Stimulated activated naive CD4-positive, alpha-beta T cell treated with Interleukin-2 at 50 U/mL for 16 hours (primary cell): ENCODE results near the gene PNCK.

ENCODE experiments used
- DNase-seq: peaks from one replicate; lab custom pipeline; 2025; lab: John Stamatoyannopoulos, UW

PNCK gene

DNA sequence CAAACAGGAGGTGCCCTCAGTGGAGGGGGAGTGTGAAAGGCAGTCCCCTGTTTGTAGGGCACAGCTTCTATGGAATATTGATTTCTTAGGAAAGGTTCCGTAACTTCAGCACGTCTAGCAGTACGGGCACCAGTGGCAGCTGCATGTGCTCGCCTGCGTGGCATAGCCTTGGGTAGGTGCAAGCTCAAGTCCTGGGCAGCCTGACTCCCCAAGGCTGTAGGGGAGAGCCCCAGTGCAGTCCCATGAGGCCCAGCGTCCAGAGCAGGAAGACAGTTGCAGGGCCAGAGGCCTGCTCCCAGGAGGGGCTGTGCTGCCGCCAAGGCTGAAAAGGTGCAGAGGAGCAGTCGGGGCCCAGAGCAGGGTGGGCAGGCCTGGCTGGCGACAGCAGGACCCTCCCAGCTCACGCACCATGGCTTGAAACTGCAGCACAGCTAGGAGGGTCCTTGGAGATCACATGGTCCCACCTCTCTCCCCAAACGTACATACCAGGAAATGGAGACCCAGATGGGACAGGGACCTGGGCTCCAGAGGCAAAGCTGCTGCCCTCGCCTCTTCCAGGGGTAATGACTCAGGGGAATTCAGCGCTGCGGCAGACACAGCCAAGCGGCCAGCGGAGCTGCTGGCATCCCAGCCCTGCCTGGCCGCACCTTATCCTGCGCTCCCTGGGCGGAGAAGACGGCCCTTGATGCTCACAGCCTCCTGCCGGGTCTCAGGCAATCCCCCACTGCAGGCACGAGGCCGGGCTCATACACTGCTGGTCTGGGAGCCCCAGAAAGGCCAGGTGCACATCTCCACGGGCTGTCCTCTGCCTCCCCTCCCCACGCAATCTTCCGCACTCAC, 32.7 kb downstream of the PNCK start:
- DNase-seq: no peak

DNA sequence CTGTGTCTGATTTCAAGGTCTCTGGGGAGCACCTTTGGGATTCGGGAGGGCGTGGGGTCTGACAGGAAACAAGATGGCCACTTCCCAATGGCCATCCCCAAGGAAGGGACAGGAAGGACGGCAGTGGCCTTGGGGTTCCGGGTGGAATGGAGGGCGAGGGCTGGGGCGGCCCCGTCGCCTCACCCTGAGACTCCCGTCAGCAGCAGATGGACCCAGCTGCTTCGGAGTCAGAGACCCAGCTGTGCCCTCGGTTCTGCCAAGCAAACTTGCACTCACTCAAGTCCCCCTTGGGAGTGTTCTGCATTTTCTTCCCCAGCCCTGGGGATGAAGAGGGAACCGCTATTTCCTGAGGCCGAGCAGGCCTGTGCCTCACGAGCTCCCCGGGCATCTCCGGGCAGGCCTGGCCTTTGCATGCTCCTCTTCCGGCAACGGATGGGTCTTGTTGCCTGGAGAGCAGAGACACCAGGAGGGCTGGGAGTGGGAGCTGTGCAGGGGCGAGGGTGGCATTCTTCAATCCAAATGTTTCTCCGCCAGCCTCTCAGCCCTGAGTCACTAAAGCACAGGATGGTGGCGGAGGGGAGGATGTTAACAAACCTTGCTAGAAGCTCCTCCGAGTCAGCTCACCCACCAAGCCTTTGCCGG, 33.4 kb downstream of the PNCK start:
- DNase-seq: no peak

DNA sequence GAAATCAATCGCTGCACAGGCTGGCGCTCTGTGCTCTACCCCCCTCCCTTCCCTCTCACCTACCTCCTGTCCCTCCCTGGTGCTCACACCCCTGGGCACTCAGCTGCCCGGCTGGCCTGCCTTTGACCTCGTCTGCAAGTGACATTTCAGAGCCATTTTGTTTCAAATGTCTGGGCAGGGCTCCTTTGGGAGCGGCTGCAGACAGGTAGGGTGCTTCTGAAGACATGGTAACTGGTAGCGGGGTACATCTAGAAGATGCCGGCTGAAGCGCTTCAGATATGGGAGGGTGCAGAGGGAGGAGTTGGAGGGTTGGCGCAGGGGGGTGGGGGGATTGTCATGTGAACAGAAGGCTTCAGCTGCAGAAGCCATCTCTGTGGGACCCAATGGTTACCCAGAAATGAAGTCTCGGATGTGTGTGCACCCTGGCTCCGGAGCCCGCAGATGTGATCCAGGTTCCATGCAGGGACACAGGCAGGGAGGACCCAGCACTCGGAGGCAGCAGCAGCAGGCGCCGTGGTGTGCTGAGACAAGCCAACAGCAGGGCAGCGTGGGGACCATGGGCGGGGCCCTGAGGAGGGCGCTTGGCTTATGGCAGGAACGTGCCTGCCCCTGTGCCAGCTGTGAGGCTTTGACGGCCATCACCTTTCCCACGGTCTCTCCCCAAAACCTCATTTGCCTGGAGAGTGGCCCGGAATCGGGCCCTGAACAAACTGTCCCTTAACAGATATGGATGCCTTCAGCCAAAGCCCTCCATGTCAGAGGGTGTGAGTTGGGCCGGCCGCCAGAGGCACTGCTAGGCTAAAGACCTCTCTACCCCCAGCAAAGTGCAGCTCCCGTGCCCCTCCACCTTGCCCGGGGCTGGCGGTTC, 34.2 kb downstream of the PNCK start:
- no peak for DNase-seq

DNA sequence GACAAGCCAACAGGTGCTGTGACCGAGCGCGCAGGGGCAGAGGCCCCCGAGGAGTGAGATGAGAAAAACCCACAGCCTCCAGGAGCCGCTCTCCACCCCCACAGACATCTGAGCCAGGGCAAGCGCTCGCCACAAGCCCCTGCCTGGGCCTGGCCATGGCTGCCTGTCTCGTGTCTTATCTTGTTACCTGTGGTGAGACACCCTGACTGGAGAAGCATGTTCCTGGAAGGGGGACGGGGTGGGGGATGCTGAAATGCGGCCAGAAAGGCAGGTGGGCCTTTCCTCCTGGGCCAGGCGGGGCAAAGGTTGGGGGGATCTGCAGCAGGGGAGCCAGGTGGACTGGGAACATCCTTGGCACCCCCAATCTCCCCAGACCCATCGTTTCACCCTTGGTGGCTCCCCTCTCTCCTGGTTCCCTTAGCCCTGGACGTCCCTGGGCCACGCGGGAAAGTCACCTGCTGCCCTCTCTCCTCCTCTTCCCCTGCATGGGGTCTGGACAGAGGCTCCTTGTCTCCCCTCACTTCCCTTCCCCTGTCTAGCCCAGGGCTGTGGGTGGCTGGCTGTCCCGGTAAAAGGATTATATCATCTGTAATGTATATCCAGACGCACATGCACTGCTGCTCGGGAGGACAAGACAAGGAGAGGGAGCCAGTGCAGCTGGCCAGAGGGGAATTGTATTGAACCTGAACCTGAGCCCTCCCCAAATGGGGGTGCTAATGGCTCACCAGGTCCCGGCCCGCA, 35.0 kb downstream of the PNCK start:
- DNase-seq: no peak

DNA sequence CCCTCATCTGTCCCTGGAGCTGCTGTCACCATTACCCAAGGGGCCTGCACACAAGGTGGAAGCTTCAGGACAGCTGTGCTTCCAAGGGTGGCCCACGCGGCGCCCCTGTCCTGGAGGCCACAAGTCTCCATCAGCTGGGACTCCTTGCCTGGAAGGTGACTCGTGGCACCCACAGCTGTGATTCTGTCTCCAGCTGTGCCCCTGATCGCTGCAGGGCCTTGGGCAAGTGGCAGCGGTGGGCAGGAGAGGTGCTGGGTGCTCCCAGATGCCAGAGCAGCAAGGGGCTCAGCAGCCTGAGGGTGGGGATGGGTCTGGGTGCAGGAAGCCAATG, 35.6 kb downstream of the PNCK start:
- no peak for DNase-seq

DNA sequence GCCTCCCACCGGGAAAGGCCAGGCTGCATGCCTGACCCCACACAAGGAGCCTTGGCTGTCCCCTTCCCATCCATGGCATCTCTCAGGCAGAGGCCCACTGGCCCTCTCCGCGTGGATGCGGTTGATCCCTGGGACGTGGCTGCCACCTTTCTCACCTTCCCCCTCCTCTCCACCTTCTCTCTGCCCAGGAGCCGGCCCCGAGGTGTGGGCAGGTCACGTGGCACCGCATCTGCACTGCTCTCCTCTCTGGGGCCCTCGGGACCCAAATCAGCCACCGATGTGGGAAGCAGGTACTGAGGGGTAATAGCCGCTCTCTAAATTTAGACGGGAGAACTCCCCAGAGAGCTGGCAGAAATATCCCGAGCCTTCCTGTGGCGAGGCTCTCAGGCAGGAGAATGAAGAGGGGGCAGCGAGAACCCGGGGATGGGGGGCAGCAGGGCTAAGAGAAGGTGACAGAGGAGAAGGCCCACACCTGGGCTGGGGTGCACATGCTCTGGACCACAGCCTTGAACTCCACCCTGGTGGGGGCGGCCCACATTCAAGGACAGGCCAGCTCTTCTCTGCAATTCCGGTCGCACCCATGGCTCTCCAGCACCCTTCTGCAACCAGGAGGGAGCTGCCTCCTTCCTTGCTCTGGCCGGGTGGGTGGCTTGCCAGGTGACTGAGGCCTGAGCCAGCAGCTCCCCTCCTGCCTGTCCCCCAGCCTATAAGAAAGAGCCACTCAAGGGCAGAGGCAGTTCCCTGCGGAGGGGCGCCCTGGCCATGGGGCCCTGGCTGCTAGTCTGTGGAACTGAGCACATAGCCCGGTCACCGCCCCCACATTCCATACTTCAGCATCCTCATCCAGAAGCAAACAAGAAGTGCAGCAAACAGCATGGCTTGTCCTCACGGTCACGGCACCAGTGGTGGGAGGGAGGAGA, 36.2 kb downstream of the PNCK start:
- no peak for DNase-seq

DNA sequence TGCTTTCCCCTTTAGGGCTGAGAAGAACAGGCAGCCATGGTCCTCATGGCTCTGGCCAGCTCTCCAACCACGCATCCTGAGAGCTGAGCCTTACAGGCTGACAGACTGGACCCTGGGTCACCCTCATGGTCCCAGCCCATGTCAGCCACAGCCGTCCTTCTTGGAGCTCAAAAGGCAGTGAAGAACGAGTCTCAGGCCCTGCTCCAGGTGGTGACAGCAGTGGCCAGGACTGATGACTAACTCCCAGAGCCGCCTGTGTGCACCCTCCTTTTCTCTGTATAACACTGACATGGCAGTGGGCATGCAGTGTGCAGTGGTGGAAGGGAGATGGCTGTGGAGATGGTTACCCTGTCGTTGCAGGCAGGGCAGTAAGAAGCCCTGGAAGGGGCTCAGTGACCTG, 36.9 kb downstream of the PNCK start:
- DNase-seq: no peak

DNA sequence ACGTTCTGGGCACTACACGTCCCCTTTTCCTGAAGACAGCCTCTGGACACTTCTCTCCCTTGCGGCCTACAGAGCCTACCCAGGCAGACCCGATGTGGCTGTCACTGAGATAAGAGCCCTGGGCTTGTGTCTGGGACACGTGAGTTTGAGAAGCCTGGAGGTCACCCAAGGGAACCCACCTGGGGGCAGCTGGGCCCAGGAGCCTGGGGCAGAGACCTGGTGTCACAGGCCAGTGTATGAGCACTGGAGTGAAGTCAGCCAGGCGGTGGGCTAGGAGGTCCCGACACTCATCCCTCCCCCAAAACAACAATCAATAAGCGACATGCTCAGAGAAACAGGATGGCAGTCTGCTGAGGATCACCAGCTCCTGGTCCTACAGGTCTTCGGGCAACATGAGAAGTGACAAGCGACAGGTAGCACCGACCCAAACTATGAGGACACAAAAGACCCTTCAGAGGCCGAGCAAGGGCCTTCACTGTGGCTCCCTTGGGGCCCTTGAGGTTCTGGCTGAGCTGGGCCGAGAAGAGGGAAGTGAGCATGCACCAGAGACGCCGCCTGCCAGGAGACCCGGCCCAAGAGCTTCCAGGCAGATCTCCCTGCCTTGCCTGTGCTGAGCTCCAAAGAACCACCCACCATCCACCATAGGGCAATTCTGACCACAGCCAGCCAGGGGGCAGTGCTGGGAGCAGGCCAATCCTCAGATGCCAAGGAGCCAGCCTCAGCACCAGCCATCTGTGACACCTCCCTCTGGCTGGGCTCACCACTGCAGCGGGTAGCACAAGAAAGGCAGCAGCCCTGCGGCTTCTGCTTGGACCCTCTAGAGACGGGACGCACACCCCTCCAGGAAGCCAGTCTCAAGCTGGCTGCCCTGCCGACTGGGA, 37.6 kb downstream of the PNCK start:
- DNase-seq: peak; percentile 16

DNA sequence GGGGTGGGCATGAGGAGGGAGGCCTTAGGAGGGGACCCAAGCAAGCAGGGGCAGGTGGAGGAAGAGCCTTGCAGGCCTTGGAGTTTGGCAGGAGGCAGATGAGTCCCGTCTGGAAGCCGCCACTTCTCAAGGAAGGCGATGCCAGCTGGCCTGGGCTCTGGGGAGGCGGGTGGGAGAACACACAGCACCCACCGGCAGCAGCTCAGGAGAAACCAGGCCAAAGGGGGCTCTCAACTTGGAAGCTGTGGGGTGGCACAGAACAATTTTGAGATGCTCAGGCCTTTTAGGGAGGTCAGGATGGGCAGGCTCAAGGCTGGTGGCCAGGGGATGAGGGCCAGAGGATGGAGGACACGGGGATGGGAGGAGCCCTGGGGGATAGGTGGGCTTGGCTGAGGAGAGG, 38.2 kb downstream of the PNCK start:
- no peak for DNase-seq

DNA sequence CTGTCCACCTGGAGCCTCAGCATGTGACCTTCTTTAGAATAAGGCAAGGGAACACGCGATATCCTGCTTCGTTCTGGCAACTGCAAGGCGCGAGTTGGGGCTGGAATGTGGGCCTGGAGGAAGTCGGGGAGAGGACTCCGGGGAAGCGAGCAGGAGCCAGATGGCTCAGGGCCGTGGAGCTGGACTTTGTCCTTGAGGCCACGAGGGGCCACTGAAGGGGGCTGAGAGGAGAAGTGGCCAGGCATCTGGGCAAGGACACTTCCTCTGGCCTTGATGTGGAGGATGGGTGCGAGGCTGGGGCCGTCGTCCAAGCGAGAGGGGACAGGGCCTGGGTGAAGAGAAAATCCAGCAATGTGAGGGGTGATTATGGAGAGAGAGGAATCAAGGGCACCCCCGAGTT, 38.8 kb downstream of the PNCK start:
- DNase-seq: no peak

DNA sequence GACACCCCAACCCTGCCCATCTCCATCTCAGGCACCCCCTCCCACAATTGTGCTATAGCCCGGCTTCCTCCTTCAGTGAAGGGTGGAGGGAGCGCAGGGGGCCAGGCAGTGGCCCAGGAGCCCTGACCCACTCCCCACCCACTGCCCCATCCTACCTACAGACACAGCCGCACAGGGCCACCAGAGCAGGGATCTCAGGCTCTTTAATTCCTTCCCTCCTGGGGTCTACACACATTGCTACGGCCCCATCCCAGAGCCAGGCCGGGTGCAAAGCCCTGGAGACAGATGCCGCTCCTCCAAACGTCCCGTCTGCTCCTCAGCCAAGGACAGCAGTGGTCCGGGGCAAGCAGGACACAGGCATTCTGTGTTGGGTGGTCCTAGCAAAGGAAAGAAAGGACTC, 39.4 kb downstream of the PNCK start:
- DNase-seq: no peak

DNA sequence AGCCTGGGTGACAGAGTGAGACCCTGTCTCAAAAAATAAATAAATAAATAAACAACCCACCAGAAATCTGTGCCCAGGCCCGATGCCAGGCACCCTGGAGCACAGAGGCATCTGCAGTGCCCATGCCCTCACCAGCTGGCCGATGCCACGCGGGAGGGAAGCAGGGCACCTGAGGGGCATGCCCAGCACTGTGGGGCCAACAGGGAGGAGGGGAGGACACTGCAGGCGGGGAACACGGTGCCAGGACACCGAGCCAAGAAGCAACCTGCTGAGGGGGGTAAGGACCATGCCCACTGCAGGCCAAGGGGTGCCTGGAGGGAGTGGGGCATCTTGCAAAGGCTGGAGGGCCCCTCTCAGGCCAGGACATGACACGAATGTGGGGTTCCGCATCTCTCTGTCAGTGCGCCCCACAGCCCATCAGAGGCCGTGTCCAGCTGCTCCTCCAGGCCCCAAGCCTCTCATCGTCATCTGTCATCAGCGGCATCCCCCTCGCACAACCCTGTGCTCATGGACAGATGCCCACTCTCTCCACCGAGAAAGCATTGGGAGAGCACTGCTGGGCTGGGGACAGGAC, 39.9 kb downstream of the PNCK start:
- DNase-seq: no peak

DNA sequence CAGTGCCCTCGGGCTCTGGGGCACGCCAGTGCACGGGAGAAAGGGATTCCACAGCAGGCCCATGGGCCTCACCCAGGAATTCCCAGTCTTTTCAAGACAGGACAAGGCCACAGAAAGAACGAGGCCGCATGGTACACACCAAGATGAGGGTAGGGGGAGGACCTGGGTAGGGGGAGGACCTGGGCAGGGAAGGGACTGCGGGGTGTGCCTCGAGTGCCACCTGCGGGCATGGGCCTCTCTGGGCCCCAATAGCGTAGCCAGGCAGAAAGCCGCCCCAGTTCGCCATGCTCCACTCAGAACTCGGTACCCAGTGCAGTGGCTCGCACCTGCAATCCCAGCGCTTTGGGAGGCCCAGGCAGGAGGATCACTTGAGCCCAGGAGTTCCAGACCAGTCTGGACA, 40.6 kb downstream of the PNCK start:
- DNase-seq: no peak

DNA sequence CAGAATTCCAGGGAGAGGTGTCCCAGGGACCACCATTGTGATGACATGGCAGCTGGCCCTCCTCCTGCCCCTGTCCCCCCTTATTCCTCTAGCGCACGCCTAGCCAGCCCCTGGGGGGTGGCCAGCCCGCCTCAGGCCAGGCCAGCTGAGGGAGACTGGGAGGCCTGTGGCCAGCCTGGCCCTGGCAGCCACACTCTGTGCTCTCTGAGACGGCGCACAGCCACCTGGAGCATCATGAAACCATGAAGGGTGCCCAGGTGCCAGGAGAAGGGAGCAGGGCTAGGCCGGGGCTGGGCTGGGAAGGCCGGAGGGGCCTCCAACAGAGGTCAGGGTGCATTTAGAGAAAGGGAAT, 41.0 kb downstream of the PNCK start:
- DNase-seq: no peak

DNA sequence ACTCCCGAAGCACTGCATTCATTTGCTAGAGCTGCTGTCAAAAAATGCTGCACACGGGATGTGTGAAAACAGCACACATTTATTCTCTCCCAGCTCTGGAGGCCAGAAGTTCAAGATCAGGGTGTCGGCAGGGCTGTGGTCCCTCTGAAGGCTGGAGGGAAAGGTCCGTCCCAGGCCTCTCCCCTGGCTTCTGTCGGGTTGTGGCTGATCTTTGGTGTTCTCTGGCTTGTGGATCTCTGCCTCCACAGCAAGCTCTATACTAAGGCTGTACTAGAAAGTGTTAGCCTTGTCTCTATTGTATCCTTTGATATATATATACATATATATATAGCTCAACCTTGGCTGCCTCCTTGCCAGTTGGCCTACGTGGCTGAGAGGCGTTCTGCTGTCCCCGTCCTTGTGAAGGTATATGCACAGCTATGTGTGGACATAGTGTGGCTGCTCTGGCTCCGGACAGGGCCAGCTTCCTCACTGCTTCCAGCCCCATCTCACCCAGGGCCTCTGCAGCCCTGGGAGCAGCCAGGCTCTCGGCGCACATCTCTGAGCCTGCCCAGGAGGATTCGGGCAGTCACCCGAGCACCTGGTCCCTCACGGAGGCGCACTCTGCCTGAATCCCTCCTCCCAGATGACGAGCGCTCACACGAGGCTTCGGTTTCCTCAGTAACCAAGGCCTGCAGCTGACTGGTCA, 41.6 kb downstream of the PNCK start:
- no peak for DNase-seq

DNA sequence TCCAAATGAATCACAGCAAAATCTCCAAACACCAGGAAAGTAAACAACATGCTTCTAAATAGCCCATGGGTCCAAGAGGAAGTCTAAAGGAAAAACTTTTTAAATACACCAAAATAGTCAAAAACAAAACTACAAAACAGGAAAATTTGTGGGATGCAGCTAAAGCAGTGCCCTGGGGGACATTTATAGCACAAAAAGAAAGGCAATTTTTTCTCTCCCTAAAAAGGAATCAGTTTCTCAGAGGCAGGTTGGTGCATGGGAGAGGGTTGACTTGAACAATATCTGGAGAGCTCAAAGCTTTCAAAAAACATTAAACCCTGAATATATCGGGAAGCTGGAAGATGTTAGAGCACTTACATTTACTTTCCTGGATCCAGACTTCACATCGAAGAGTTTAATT, 42.3 kb downstream of the PNCK start:
- no peak for DNase-seq

DNA sequence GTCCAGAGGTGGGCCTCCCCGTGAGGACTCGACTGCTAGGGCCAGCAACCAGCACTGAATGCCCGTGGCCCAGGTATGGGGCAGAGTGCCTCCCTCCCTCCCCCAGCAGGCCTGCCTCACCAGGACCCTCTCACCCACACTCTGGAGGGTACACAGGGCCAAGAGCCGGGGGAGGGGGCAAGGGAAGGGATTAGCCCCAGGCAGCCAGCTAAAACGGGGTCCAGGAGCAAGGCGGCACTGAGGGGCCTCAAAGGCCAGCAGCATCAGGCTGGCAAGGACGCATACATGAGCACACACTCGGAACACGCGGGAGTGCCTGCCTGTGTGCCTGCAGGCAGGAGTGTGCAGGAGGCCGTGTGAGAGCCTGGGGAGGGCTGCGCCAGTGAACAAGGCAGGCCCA, 44.9 kb downstream of the PNCK start:
- no peak for DNase-seq

DNA sequence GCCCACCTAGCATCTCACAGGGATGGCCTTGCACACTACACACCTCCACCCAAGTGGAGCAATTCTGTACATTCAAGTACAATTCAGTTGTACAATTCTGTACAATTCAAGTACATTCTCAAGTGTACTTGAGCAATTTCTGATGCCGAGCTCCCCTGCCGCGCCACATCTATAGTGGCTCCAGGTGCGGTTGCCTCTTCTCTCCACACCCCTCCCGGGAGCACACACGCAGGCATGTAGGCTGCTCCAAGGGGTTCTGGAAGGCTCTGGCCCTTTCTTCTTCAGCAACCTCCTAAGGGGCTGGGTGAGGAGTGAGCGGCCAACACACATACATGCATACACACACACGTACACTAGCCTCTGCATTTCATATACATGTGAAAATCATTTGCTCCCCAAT, 45.5 kb downstream of the PNCK start:
- DNase-seq: no peak

DNA sequence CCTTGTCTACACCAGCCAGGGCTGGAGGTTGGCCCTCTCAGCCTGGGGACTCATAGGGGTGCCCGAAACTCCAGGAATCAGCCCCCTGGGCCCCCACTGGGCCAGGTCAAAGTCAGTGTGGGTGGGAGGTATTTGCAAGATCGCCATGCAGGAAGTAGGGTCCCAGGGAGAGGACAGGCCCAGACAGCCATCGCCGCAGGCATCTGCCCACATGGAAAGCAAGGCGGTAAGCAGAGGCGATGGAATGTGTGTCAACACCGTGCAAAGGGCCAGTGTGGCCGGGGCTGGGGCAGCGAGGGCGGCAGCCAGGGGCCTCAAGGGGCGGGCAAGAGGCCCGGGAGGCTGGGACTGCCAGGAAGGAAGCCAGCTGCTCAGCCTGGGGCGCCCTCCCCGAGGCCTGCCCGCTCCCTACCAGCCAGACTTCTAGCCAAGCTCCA, 45.9 kb downstream of the PNCK start:
- no peak for DNase-seq
